Adrenal gland (tissue), 12 donors: Measurements from ENCODE around the gene ARHGAP4. TPM values are rescaled to one million over a fixed set of nuclear protein-coding genes. Genes with fewer than 3 reads are reported as not detected.

Experiments used
- DNase-seq, 7 donors: peaks; one replicate each; pipeline ENCODE4 v3.0.0-alpha.2; 2019 to 2020
- H3K27ac ChIP-seq, 5 donors: fragments of 200-600 bp; sonication (generic) in 4 of 5; 1 replicate in 3 of 5; 2 replicates in 2 of 5; pipeline versions ENCODE4 v1.5.1 to v1.8.0; 2016 to 2020; ENCODE audit warnings: mild to moderate bottlenecking in 1 of 5
- H3K27me3 ChIP-seq: fragments of 200-600 bp; 2 replicates; pipeline ENCODE4 v1.8.0; 2021
- H3K36me3 ChIP-seq, 2 donors: fragments of 200-600 bp; replicated peaks in 1 of 2; 1 replicate in 1 of 2; 2 replicates in 1 of 2; pipeline versions ENCODE4 v1.5.1 to v1.8.0; 2018 to 2022
- H3K4me1 ChIP-seq, 2 donors: fragments of 200-600 bp; replicated peaks in 1 of 2; 1 replicate in 1 of 2; 2 replicates in 1 of 2; pipeline versions ENCODE4 v1.5.1 to v1.8.0; 2018 to 2021
- H3K4me3 ChIP-seq, 4 donors: fragments of 200-600 bp; sonication (generic) in 3 of 4; one replicate each; pipeline ENCODE4 v1.5.1; 2016 to 2018
- H3K9me3 ChIP-seq, 3 donors: fragments of 200-600 bp; sonication (generic) in 1 of 3; replicated peaks in 1 of 3; 1 replicate in 2 of 3; 2 replicates in 1 of 3; pipeline versions ENCODE4 v1.5.1 to v1.8.0; 2016 to 2021
- POLR2A ChIP-seq, 2 donors: fragments of 450-650 bp; IDR thresholded peaks; one replicate each; pipeline ENCODE4 v1.6.1; 2017; ENCODE audit warnings: antibody characterized with exemption in 2 of 2, mild to moderate bottlenecking in 2 of 2, moderate library complexity in 1 of 2
- WGBS, 4 donors: extraction: QIAGEN DNeasy Blood & Tissue Kit in 2 of 4; methylation state at CpG; one replicate each; pipeline versions ENCODE4 v1.1.5 to v1.1.7; 2013 to 2017; 5-methylcytosine and 5-hydroxymethylcytosine counted together
- intact Hi-C, 2 donors: fragments of 100-400 bp; cut with DNase I; formaldehyde crosslinking; loops; one replicate each; pipeline versions ENCODE4 v1.14.1 to v1.15.0; 2022 to 2023
- polyA plus RNA-seq, 3 donors: library from polyadenylated mRNA; stranded (reverse); fragments of 200-250 nt in 2 of 3; fragments of 350-450 nt in 1 of 3; fragmentation: Illumina TruSeq in 1 of 3; extraction: RNeasy Lipid Tissue Mini Kit (QIAGEN cat#74804) in 1 of 3; gene quantifications; one replicate each; pipeline ENCODE4 v1.2.3, GENCODE V29; 2013 to 2014
- total RNA-seq, 9 donors: library from RNA; depleted of rRNA in 4 of 9; stranded (reverse); fragments of >200 nt in 4 of 9; fragments of 120-200 nt in 1 of 9; fragmentation: NEBNext Ultra II Directional in 1 of 9; extraction: Animal tissue kit (Norgen Biotek cat#: 25700) in 1 of 9; gene quantifications; one replicate each; pipeline versions ENCODE4 v1.1.0 to v1.2.4, GENCODE V29; 2013 to 2023
- TF ChIP-seq, protein P1 (sequence below), 6 experiments: fragments of 450-650 bp in 4 of 6; fragments of 200-600 bp in 2 of 6; sonication (generic) in 1 of 6; IDR thresholded peaks; 1 replicate in 5 of 6; 2 replicates in 1 of 6; pipeline versions ENCODE4 v1.5.1 to v1.8.0; 2016 to 2021; ENCODE audit warnings: antibody characterized with exemption in 6 of 6, mild to moderate bottlenecking in 2 of 6, moderate library complexity in 1 of 6
- donor health status: healthy with polysubstance abuse.
- donor health status: Bipolar disorder and iron deficiency.
- donor health status: DM: yes; HTN: yes; CAD: no.
- donor health status: DM: no; HTN: no; CAD: no.
- donor health status: DM: no; HTN: no; CAD: no.
- donor health status: DM: yes; HTN: yes; CAD: no.

ARHGAP4 gene
- total and polyA plus RNA-seq, 12 donors = 1.5 to 316 (median 46.0) TPM

DNA sequence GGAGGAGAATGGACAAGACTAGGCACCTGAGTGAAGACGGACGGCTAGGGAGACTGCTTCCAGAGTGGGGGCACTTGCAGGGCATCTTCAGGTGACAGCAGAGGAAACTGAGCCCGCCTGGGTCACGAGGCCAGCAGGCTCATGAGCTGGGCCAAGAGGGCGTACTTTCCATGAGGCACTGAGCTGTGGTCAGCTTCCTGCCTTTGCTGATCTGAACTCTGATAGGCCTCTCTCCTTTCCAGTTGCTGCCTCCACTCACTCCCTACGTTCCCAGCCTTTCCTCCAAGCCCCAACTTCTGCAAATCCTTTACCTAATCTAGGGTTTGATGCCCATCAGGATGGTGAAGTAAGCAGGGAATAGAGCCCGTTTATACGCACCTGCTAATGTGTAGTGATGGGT is 38.7 kb downstream of the ARHGAP4 start:
- no peak overlapping the region for H3K4me3 ChIP-seq
- TF ChIP-seq POLR2A (IDR thresholded peaks at IDR 0.05) = no peak
- TF ChIP-seq, protein P1, sequence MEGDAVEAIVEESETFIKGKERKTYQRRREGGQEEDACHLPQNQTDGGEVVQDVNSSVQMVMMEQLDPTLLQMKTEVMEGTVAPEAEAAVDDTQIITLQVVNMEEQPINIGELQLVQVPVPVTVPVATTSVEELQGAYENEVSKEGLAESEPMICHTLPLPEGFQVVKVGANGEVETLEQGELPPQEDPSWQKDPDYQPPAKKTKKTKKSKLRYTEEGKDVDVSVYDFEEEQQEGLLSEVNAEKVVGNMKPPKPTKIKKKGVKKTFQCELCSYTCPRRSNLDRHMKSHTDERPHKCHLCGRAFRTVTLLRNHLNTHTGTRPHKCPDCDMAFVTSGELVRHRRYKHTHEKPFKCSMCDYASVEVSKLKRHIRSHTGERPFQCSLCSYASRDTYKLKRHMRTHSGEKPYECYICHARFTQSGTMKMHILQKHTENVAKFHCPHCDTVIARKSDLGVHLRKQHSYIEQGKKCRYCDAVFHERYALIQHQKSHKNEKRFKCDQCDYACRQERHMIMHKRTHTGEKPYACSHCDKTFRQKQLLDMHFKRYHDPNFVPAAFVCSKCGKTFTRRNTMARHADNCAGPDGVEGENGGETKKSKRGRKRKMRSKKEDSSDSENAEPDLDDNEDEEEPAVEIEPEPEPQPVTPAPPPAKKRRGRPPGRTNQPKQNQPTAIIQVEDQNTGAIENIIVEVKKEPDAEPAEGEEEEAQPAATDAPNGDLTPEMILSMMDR (IDR thresholded peaks at IDR 0.05) = no peak
- no peaks in the 10 kb centered on the region for H3K9me3 ChIP-seq
- no peak overlapping the region for H3K27ac ChIP-seq
- intact Hi-C loops = no loop called here
- H3K36me3 ChIP-seq = no peaks in the 10 kb centered on the region
- WGBS, 4 donors = 69 to 76% (median 72%) methylated on average over 6 to 8 of the region's 8 CpGs; no CpG with 5 or more reads in 1 of the 4 donors
- no peaks in the 10 kb centered on the region for H3K4me1 ChIP-seq
- DNase-seq = no peak
- H3K27me3 ChIP-seq = peaks cover 68% of the 10 kb centered on the region

DNA sequence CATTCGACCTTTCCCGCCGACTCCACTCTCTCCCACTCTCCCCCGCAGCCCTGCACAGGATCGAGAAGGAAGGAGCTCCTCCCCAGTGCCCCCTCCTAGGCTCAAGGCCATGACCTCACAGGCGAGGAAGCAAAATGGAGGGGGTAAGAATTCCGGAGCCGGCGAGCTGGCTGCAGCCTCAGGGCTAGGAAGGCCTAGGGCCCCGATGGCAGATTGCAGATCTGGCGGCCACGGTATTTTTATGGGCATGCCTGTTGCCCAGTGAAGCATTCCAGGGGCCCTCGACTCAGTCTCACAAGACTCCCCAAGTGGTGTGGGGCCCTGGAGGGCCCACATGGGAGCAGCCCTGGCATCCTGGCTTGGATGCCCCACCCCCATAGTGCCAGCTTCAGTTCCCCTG is 39.1 kb downstream of the ARHGAP4 start:
- H3K4me3 ChIP-seq = no peak overlapping the region
- no peaks in the 10 kb centered on the region for H3K9me3 ChIP-seq
- H3K27me3 ChIP-seq = peaks cover 72% of the 10 kb centered on the region
- WGBS, 4 donors = 46 to 70% (median 48%) methylated on average over 9 to 13 of the region's 13 CpGs
- DNase-seq = no peak
- no peaks in the 10 kb centered on the region for H3K36me3 ChIP-seq
- no peak for TF ChIP-seq POLR2A (IDR thresholded peaks at IDR 0.05)
- TF ChIP-seq, protein P1 (IDR thresholded peaks at IDR 0.05) = no peak
- H3K27ac ChIP-seq = no peak overlapping the region
- H3K4me1 ChIP-seq = no peaks in the 10 kb centered on the region
- intact Hi-C loops = no loop called here

DNA sequence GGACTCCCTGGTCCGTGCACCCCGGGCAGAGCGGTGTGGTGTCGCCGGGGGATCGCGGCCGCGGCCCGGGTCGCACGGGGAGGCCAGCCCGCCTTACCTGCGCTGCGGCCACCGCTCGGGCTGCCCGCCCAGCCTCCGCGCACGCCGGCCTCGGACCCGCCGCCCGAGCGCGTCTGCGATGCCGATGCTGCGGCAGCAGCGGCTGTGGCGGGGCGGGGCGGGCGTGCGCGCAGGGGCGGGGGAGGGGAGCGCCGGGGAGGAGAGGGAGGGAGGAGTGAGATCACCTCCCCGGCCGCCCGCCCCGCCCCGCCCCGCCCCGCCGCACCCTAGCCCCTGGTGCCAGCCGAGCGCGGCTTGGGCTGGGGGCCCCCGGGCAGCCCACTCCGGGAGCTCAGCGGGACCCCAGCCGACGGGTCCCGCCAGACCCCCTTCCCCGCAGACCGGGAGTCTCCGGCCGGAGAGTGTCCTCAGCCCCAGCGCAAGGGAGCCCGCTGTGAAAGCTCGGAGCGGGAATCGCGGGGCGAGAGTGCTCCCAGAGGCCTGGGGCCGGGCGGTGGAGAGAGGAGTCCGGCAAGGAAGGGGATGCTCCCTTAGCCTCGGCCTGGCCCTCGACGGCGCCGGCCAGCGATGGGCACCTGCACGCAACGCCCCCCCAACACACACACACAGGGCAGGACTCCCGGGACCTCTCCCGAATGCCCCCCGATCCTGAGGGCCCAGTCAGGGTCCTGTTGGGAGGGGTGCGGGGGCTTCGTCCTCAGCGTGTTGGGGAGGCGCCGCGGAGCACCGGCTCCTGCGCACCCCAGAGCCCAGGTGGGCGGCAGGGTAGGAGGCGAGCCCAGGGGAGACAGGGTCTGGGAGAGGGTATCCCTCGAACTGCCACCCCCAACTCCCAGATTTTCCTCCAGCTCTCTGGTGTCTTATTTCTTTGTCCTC is 39.8 kb downstream of the ARHGAP4 start, which contains the start of gene L1CAM:
Gene L1CAM (minus strand): TSS at position 206 of the 936 bp plus-strand sequence. CDS start 10,337 bp downstream, outside the sequence.
- H3K9me3 ChIP-seq = no peaks in the 10 kb centered on the region
- no peaks in the 10 kb centered on the region for H3K36me3 ChIP-seq
- no peaks in the 10 kb centered on the region for H3K4me1 ChIP-seq
- intact Hi-C loops = no loop called here
- no peak within 1 kb of the TSS for H3K4me3 ChIP-seq
- DNase-seq = no peak
- WGBS, 4 donors = 0 to 43% (median 14%) methylated on average over 1 to 71 of the region's 94 CpGs
- peak within 1 kb of the TSS in 1 of 5 donors; percentile 18 for H3K27ac ChIP-seq
- no peak for TF ChIP-seq POLR2A (IDR thresholded peaks at IDR 0.05)
- TF ChIP-seq, protein P1 (IDR thresholded peaks at IDR 0.05) = no peak
- peaks cover 77% of the 10 kb centered on the region for H3K27me3 ChIP-seq

DNA sequence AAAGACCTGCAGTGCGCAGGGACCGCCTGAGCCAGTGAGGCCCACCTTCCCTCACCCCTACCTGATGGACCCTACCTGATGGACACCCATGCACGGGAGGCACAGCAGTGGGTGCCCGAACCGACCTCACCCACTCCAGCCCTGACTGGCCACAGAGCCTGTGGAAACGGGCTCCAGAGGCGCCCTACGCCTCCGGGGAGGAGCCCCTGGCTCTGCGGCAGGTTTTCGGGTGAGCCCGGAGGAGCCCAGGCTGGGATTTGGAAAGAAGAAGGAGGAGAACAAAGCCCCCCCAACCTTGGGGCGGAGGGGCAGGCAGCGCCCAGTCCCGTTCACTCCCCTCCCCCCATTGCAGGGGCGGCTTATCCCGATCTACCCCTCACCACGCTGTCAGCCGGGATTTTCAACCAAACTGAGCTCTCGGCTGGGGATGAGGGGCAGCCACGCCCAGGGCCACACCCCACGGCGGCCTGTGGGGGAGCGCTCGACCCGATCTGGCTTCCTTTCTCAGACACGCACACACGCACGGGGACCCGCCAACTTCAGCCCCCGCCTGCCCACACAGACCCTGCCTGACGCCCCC is 40.8 kb downstream of the ARHGAP4 start:
- intact Hi-C loops = no loop called here
- H3K27me3 ChIP-seq = peaks cover 77% of the 10 kb centered on the region
- WGBS, 4 donors = 9 to 18% (median 17%) methylated on average over 4 to 29 of the region's 32 CpGs; no CpG with 5 or more reads in 1 of the 4 donors

More for the DNA sequence above, 40.8 kb downstream of the ARHGAP4 start:
- no peak for DNase-seq
- no peak overlapping the region for H3K4me3 ChIP-seq
- peak overlapping the region in 1 of 5 donors; percentile 18 for H3K27ac ChIP-seq
- TF ChIP-seq, protein P1 (IDR thresholded peaks at IDR 0.05) = no peak
- TF ChIP-seq POLR2A (IDR thresholded peaks at IDR 0.05) = no peak
- no peaks in the 10 kb centered on the region for H3K9me3 ChIP-seq
- no peaks in the 10 kb centered on the region for H3K36me3 ChIP-seq
- no peaks in the 10 kb centered on the region for H3K4me1 ChIP-seq
